Calu3 (cell line): ENCODE data around the gene CSTF1. TPM values are rescaled to one million over a fixed set of nuclear protein-coding genes. Genes with fewer than 3 reads are reported as not detected.

ENCODE experiments used
- BruUV-seq: library from RNA; stranded (reverse); fragments of 400-500 nt; replicated peaks from 2 replicates; lab custom pipeline; 2021; lab: Mats Ljungman, UMichigan
- CTCF ChIA-PET: fragments of 300-600 bp; sonication (Branson Sonifier 250); formaldehyde crosslinking; loops from one replicate; lab custom pipeline; 2022; ENCODE audit warnings: antibody characterized with exemption; lab: Charles Lee
- DNase-seq: peaks from one replicate; pipeline ENCODE4 v3.0.0; 2022
- H3K27ac Mint-ChIP-seq: one replicate; pipeline ENCODE4 v1.8.0; 2022; ENCODE audit warnings: mixed read lengths; ENCODE audit not compliant: unreplicated experiment
- H3K27me3 Mint-ChIP-seq: one replicate; pipeline ENCODE4 v1.8.0; 2022; ENCODE audit warnings: mixed read lengths; ENCODE audit not compliant: unreplicated experiment
- H3K36me3 Mint-ChIP-seq: one replicate; pipeline ENCODE4 v1.8.0; 2022; ENCODE audit warnings: mild to moderate bottlenecking, moderate library complexity, mixed read lengths; ENCODE audit not compliant: insufficient read depth, unreplicated experiment
- H3K4me1 Mint-ChIP-seq: one replicate; pipeline ENCODE4 v1.8.0; 2022; ENCODE audit warnings: mild to moderate bottlenecking, low read depth, mixed read lengths; ENCODE audit not compliant: unreplicated experiment
- H3K4me3 Mint-ChIP-seq: one replicate; pipeline ENCODE4 v1.8.0; 2022; ENCODE audit warnings: mild to moderate bottlenecking, low read depth, moderate library complexity, mixed read lengths; ENCODE audit not compliant: unreplicated experiment
- H3K9me3 Mint-ChIP-seq: one replicate; pipeline ENCODE4 v1.8.0; 2022; ENCODE audit warnings: low read depth, mixed read lengths; ENCODE audit not compliant: unreplicated experiment
- CTCF ChIP-seq: fragments of 200-600 bp; IDR thresholded peaks from one replicate; pipeline ENCODE4 v1.8.0; 2022; ENCODE audit warnings: antibody characterized with exemption; ENCODE audit not compliant: unreplicated experiment
- intact Hi-C: fragments of 100-400 bp; cut with micrococcal nuclease; formaldehyde crosslinking; loops from one replicate; pipeline ENCODE4 v1.10.0; 2022; ENCODE audit not compliant: unreplicated experiment
- total RNA-seq: library from RNA; stranded (reverse); gene quantifications from 2 replicates; pipeline ENCODE4 v1.2.3, GENCODE V29; 2022

The CSTF1 gene
- total RNA-seq, 1 experiment from 2014 or later = 44.3 TPM

DNA sequence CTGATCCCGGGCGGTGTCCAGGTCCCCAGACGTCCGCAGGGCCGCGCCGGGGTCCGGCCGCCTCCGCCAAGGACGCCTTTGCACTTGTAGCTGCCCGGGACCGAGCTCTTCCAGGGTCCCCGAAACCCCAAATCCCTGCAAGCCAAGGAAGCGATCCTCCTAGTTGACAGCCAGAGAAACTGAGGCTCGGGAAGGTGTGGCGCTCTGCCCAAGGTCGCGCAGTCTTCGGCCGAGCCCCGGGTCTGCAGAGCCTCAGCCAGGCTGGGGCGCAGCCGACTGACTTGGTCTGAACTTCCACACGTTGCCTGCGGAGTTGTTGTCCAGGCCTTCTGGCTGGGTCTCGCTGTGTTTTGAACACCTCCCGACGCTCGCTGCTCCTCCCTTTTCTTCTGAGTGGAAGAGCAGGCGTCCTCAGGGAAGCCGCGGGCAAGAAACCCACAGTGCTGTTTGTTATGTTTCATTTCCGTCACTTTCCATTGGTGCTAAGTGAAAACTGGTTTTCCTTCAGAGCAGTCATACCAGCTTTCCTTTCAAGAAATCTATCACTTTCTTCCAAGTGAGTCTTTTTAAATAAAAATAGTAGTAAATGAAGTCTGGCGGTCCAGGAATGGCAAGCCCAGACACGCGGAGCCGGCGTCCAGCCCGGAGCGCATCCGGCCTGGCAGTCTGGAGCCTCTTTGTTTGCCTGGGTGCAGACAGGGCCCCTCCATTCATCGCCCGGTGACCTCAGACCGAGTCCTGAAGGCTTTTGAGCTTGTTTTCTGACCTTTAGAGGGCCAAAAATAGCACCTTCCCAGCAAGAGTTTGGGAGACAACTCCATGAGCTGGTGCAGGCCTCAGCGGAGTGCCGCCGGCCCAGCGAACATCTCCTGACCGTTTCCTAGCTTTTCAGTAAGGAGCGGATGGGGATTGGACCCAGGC is 33.0 kb upstream of the CSTF1 start:
- Mint-ChIP-seq H3K4me1 (no peaks in the 10 kb centered on the region), H3K36me3 (peaks cover 13% of the 10 kb centered on the region), H3K9me3 (no peaks in the 10 kb centered on the region), H3K27me3 (peaks cover 4% of the 10 kb centered on the region), H3K27ac (no peak overlapping the region), H3K4me3 (peak overlapping the region; percentile 76)
- DNase-seq = peak; percentile 17
- no peak for TF ChIP-seq CTCF
- TSS peak; percentile 37 for BruUV-seq
- CTCF ChIA-PET = interaction anchor here (0.5 to 1.6 kb wide), 7 partner anchors 11 to 1963 kb away, joined by 3 to 5 read pairs (median 4); partner anchors contain the start of genes AURKA and CSTF1
- intact Hi-C loops = loop anchor here (5.0 kb wide), 1 partner anchor 33 kb away; the partner anchor contains the start of genes AURKA and CSTF1

DNA sequence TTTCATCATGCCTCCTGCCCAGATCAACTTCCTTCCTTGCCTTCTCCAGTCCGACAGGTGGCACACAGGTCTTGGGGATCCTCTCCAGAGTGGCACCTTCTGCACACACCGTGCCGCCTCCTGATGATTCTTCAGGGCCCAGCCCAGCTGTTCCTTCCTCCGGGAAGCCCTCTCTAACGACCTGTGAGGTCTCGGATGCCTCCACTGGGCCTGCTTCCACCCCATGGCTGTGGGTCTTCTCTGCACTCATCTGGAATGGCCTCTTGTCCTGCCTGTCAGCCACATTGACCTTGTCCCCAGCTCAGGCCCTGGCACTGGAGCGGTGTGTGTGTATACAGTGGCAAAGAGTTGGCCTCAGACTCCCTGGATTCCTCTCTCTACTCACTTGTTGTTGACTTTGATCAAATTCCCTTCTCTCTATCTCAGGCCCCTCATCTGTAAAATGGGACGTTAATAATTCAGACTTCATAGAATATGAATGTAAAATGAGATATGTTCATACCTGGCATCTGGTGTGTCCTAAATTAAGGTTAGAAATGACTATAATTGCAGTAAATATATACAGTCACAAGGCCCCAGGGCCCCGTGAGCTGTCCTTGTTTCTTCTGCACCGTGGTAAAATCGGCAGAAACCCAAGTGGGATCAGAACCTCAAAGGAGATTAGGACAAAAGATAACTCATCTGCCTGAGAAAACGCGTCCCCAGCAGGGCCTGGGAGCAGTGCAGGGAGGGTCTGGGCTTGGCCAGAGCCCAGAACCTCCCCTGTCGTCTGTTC is 32.1 kb upstream of the CSTF1 start:
- BruUV-seq = no TSS peak
- Mint-ChIP-seq H3K36me3 (peaks cover 13% of the 10 kb centered on the region), H3K27ac (no peak overlapping the region), H3K4me1 (no peaks in the 10 kb centered on the region), H3K4me3 (peak overlapping the region; percentile 76), H3K27me3 (no peaks in the 10 kb centered on the region), H3K9me3 (no peaks in the 10 kb centered on the region)
- TF ChIP-seq CTCF = no peak
- intact Hi-C loops = no loop called here
- CTCF ChIA-PET = interaction anchor here (0.5 kb wide), 1 partner anchor 11 kb away, joined by 3 read pairs; no protein-coding TSS in a partner anchor
- DNase-seq = no peak

DNA sequence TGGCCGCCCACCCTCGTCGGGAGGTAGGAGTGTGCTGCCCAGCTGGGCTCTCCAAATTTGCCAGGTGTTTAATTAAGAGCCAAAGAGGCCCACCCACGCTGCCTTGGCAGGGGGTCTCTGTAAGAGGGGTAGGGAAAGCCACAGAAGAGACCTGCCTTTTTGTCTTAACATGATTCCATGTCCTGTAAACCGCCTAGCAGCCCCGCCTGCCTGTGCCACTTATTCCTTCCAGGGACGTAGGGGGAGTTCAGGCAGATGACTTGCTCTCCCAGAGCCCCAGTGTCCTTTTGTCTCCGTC is 31.6 kb upstream of the CSTF1 start:
- no peaks in the 10 kb centered on the region for H3K4me1 Mint-ChIP-seq
- DNase-seq = no peak
- no peaks in the 10 kb centered on the region for H3K9me3 Mint-ChIP-seq
- TF ChIP-seq CTCF = no peak
- H3K27me3 Mint-ChIP-seq = no peaks in the 10 kb centered on the region
- no peak overlapping the region for H3K4me3 Mint-ChIP-seq
- CTCF ChIA-PET = no interaction called here
- no TSS peak for BruUV-seq
- no peak overlapping the region for H3K27ac Mint-ChIP-seq
- H3K36me3 Mint-ChIP-seq = peaks cover 13% of the 10 kb centered on the region
- intact Hi-C loops = no loop called here

DNA sequence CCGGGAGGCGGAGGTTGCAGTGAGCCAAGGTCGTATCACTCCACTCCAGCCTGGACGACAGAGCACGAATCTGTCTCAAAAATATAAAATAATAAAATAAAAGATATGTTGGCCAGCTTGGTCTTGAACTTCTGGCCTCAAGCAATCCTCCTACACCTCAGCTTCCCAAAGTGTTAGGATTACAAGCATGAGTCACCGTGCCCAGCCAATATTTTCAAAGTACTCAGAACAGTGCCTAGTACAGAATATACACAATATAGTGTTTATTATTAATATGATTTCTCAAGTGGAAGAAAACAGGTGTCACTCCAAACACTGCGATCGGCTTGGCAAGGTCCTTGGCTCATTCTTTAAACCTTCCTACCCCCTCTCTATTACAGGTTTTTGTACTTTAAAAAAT is 30.5 kb upstream of the CSTF1 start:
- no peak overlapping the region for H3K4me3 Mint-ChIP-seq
- intact Hi-C loops = no loop called here
- CTCF ChIA-PET = no interaction called here
- H3K27me3 Mint-ChIP-seq = no peaks in the 10 kb centered on the region
- peaks cover 14% of the 10 kb centered on the region for H3K36me3 Mint-ChIP-seq
- TF ChIP-seq CTCF = no peak
- H3K27ac Mint-ChIP-seq = no peak overlapping the region
- no peaks in the 10 kb centered on the region for H3K4me1 Mint-ChIP-seq
- BruUV-seq = no TSS peak
- H3K9me3 Mint-ChIP-seq = no peaks in the 10 kb centered on the region
- no peak for DNase-seq
